ENCODE results near the gene EPAS1. TPM values are rescaled to one million over a fixed set of nuclear protein-coding genes. Genes with fewer than 3 reads are reported as not detected.

Gene EPAS1
- total RNA-seq, 1 donor from 2014 or later: 99.8 TPM

DNA sequence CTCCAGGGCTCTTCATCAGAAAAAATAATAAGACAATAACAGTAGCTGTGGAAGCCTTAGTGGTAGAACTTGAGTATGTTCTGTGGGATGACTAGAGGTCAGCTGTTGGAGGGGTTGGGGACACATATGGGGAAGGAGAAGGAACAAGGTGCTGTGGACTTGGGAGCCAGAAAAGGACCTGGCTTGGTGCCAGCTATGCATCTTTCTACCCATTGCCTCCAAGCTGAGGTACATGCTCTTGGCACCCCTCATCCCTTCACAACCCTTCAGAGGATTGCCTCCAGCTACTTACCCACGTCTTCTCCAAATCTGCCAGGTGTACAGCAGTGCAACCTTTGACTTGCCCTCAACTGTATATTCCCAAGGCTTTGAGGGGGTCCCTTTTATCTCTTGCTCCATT is 15.3 kb upstream of the EPAS1 start:
- FAIRE-seq (no peak), DNase-seq (ENCODE audit: low read depth) (no peak)
- Histone ChIP-seq H3K36me3 (ENCODE audit: control insufficient read depth, insufficient read depth, low read length) (no peaks in the 10 kb centered on the region), H3K4me3 (ENCODE audit: low read depth, low read length) (no peak overlapping the region), H3K27me3 (ENCODE audit: control insufficient read depth, insufficient read depth, low read length) (no peaks in the 10 kb centered on the region)
- TF ChIP-seq, protein P1, sequence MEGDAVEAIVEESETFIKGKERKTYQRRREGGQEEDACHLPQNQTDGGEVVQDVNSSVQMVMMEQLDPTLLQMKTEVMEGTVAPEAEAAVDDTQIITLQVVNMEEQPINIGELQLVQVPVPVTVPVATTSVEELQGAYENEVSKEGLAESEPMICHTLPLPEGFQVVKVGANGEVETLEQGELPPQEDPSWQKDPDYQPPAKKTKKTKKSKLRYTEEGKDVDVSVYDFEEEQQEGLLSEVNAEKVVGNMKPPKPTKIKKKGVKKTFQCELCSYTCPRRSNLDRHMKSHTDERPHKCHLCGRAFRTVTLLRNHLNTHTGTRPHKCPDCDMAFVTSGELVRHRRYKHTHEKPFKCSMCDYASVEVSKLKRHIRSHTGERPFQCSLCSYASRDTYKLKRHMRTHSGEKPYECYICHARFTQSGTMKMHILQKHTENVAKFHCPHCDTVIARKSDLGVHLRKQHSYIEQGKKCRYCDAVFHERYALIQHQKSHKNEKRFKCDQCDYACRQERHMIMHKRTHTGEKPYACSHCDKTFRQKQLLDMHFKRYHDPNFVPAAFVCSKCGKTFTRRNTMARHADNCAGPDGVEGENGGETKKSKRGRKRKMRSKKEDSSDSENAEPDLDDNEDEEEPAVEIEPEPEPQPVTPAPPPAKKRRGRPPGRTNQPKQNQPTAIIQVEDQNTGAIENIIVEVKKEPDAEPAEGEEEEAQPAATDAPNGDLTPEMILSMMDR (IDR thresholded peaks at IDR 0.05; ENCODE audit: insufficient read depth, low read length, severe bottlenecking): no peak

- H3K36me3 ChIP-seq (ENCODE audit: control insufficient read depth, insufficient read depth, low read length): no peaks in the 10 kb centered on the region
- TF ChIP-seq, protein P1 (IDR thresholded peaks at IDR 0.05; ENCODE audit: insufficient read depth, low read length, severe bottlenecking): no peak
- H3K4me3 ChIP-seq (ENCODE audit: low read depth, low read length): no peak overlapping the region
- FAIRE-seq (no peak), DNase-seq (ENCODE audit: low read depth) (no peak)
- no peaks in the 10 kb centered on the region for H3K27me3 ChIP-seq (ENCODE audit: control insufficient read depth, insufficient read depth, low read length)
Observed at GRCh38 chr2:46283693-46284092, 13.5 kb upstream of the EPAS1 start.

DNA sequence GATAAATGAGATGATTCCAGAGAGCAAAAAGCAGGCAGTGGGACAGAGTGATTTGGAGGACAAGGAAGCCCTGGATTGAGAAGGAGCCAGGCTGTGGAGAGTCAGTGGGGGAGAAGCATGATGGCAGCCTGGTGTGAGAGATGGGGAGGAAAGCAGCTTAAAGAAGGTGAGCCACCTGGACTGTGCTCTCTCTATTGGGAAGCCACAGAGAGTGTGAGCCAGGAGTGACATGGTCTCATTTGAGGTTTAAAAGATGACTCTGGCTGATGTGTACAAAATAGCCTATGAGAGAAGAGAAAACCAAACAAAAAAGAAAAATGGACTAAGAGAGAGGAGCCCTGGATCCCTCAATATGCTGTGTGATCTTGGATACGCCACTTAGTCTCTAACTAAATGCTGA is 12.9 kb upstream of the EPAS1 start:
- H3K27me3 ChIP-seq (ENCODE audit: control insufficient read depth, insufficient read depth, low read length): no peaks in the 10 kb centered on the region
- DNase-seq (ENCODE audit: low read depth): no peak
- no peak overlapping the region for H3K4me3 ChIP-seq (ENCODE audit: low read depth, low read length)
- FAIRE-seq: no peak
- no peaks in the 10 kb centered on the region for H3K36me3 ChIP-seq (ENCODE audit: control insufficient read depth, insufficient read depth, low read length)
- TF ChIP-seq, protein P1 (IDR thresholded peaks at IDR 0.05; ENCODE audit: insufficient read depth, low read length, severe bottlenecking): no peak

DNA sequence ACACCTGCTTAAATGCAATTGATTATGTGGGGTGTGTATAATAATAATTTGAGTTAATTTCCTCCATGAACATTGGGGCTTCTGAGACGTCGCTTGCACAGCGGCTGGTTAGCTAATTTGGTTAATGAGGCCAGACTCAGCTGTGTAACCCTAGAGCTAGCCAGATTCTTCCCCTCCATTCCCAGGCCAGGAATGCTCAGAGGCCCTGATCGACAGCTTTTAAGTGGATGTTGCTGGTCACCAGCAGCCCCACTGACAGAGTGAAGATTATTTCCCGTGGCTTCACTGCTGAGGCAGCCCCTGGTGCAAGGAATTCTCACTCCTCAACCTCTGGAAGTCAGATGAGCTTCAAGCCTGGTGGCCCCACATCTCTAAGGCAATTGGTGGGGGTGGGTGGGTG is 12.4 kb upstream of the EPAS1 start:
- DNase-seq (ENCODE audit: low read depth) (no peak), FAIRE-seq (no peak)
- no peak overlapping the region for H3K4me3 ChIP-seq (ENCODE audit: low read depth, low read length)
- no peaks in the 10 kb centered on the region for H3K27me3 ChIP-seq (ENCODE audit: control insufficient read depth, insufficient read depth, low read length)
- no peaks in the 10 kb centered on the region for H3K36me3 ChIP-seq (ENCODE audit: control insufficient read depth, insufficient read depth, low read length)
- TF ChIP-seq, protein P1 (IDR thresholded peaks at IDR 0.05; ENCODE audit: insufficient read depth, low read length, severe bottlenecking): no peak

- Histone ChIP-seq H3K36me3 (ENCODE audit: control insufficient read depth, insufficient read depth, low read length) (no peaks in the 10 kb centered on the region), H3K27me3 (ENCODE audit: control insufficient read depth, insufficient read depth, low read length) (no peaks in the 10 kb centered on the region), H3K4me3 (ENCODE audit: low read depth, low read length) (no peak overlapping the region)
- no peak for DNase-seq (ENCODE audit: low read depth)
- TF ChIP-seq, protein P1 (IDR thresholded peaks at IDR 0.05; ENCODE audit: insufficient read depth, low read length, severe bottlenecking): no peak
- FAIRE-seq: no peak
Observed at GRCh38 chr2:46286715-46287114, 10.5 kb upstream of the EPAS1 start.

- TF ChIP-seq, protein P1 (IDR thresholded peaks at IDR 0.05; ENCODE audit: insufficient read depth, low read length, severe bottlenecking): no peak
- Histone ChIP-seq H3K36me3 (ENCODE audit: control insufficient read depth, insufficient read depth, low read length) (no peaks in the 10 kb centered on the region), H3K27me3 (ENCODE audit: control insufficient read depth, insufficient read depth, low read length) (no peaks in the 10 kb centered on the region), H3K4me3 (ENCODE audit: low read depth, low read length) (no peak overlapping the region)
- FAIRE-seq: no peak
- DNase-seq (ENCODE audit: low read depth): no peak
Observed at GRCh38 chr2:46290078-46290477, 7.1 kb upstream of the EPAS1 start.

All from bronchial epithelial cell (primary cell).